ENCODE measurements around the gene RGS17.
"Not testable (repeated sequence)": the region's sequence is repeated elsewhere in the genome, so short reads cannot be mapped to it uniquely, and the experiment has no call there.

RGS17 gene, protein sequence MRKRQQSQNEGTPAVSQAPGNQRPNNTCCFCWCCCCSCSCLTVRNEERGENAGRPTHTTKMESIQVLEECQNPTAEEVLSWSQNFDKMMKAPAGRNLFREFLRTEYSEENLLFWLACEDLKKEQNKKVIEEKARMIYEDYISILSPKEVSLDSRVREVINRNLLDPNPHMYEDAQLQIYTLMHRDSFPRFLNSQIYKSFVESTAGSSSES

DNA sequence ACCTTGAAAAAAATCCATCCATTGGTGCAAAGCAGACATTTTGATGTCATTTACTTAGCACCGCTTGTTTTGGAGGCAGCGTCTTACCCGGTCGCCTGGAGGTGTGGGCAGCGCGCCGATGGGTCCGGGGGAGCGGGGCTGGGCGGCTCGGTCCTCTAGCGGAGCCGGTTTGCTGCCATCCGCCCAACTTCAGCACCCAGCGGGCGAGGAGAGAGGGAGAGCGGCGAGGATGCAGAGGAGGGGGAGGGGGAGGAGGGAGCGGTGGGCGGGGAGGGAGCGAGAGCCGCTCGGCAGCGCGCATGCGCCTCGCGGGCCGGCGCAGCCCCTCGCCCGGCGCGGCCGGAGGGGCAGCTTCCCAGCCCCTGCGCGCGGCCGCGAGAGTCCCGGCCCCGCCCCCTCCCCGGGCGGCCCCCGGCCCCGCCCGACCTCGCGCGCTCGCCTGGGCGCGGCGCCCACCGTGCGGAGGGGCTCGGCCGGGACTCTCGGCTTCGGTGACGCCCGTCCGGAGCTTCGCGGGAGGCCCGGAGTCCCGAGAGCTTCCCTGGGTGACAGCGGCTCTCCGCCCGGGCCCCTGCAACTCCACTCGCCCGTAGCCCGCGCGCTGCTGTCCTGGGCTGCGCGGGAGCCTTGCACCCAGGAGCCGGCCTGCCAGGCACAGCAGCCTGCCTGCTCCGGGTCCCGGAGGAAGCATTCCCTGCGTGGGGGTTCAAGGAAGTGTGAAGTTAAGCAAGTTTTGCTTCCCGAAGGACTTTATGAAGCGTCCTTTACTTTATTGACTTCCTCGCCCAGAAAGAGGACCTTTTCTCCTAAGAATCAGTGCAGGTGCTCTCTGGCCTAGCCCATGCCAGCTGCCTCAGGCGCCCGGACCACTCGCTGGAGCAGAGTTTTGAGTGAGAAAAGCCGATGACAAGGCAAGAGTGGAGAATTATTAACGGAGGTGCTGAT, at the start of gene RGS17:
RGS17 (minus strand) TSS at position 246 of the 945 bp plus-strand sequence. CDS start 87,264 bp downstream, outside the sequence.
- DNase-seq (ENCODE audit: low read depth in 2 of 2) = no peak

DNA sequence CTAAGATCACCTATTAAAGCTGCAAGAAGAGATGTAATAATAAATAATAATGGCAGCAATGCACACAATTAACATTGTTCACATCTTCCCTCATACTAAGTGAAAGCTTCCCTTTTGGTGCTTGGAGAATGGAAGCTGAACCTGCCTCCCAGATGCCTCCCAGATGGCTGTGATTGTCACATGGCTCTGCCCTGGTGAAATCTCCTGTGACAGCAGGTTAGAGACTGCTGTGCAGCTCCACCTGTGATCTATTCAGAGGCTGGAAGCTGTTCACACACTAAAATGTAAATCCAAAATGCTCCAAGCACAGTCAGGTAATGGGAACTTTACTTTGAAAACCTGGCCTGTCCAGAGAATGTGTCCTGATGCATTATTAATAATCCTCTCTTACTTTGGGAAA, 41.7 kb upstream of the RGS17 start:
- no peak for DNase-seq (ENCODE audit: low read depth in 2 of 2)

DNA sequence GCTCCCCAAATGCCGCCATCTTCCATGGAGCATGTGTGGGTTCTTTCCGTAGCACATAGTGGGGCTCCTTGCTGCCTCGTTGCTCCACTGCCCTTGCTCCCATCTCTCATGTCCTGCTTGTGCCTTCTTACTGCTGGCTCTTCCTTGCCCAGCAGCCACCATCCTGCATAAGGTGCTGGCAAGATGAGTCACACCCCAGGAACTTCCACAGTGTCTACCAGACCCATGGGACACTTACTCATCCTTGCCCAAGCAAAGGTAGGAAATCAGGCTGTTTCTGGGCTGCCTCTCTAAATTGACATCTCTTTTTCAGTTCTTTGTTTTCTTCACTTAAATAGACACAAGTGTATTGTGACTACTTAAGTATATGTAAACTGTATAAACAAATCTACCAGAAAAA, 39.4 kb upstream of the RGS17 start:
- no peak for DNase-seq (ENCODE audit: low read depth in 2 of 2)

DNA sequence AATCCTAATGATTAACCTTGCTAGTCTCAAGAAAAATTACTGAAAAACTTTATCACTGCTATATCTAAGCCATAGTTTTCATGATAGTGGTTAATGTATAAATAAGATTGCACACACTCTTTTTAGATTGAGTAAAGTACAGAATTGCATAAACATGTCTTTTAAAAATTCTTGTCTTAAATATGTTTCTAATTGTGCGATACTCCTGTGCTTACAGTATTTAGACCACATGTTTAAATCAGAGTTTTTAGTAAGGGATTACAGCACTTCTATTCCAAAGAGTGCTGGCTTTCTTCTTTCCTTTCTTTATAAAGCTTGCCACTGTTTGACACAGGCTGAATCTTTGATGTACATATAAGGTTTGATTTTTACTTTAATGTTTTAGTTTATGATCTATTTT, 36.8 kb upstream of the RGS17 start:
- DNase-seq (ENCODE audit: low read depth in 2 of 2) = no peak

DNA sequence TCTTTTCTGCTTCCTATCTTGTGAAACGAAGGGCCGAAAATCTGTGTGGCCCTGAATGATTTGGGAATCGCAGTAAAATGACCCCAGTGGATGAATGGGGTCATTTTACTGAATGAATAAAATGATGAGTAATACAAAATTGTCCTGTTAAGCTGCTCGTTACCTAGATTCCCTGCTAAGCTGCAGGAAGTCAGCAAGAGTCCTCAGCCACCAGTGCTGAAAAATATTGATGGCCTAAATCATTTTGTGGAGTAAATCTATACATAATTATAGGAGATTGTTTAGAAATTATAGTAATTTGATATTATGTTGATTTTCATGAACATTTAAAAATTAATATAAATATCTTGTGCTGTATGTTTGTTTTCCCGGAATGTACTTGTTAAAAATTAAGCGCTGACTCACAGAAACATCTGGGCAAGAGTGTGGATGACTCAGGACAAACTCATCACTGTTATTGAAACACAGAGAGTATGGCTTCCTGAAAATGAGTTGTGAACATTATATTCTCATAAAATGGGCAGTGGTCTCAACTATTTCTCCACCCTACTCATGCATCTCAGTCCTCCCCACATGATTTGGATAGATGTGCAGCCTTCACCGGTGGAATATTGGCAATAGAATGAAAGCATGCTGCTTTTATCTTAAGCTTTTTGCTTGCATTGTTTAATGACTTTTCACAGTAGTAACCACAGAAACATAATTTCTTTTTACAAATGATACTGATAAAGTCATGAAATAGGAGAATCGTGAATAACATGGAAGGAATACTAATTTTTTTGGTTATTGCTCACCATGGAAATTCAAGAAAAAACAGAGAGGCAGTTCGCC, 36.2 kb upstream of the RGS17 start:
- DNase-seq (ENCODE audit: low read depth in 2 of 2) = no peak

DNA sequence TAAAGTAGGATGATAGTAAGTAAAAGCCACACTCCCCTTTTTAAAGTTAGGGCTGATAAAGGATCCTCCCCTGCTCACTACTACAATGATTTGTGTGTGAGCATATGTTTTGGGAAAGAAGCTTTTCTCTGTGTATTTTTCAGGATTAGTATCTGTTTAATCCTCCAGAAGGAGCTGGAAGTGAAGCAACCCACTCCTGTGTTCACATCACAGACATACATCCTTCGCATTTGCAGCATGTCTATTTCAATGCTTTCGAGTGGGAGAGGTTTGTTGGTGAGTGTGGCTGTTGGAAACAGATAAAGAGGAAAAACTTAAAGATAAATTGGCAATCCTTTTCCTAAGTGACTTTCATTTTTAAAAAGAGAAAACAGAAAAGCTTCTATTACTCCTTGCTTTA, 31.6 kb upstream of the RGS17 start:
- no peak for DNase-seq (ENCODE audit: low read depth in 2 of 2)

DNA sequence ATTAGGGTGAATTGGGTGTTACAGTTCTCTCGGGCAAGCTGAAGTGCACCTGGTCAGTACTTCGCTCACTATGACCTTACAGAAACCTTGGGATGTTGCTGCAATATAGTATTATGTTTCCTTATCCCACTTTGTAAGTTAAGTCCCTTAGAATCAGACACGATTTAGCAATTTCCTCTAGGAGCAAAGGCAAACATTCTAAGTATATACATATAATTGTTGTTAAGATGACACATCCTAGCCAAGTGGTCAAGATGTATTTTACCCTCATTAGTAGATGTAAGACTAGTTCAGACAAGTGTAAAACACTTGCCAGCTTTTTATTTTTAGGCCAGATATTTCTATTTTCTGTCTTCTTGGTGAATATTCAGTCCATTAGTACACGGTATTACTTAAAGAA, 31.1 kb upstream of the RGS17 start:
- no peak for DNase-seq (ENCODE audit: low read depth in 2 of 2)

DNA sequence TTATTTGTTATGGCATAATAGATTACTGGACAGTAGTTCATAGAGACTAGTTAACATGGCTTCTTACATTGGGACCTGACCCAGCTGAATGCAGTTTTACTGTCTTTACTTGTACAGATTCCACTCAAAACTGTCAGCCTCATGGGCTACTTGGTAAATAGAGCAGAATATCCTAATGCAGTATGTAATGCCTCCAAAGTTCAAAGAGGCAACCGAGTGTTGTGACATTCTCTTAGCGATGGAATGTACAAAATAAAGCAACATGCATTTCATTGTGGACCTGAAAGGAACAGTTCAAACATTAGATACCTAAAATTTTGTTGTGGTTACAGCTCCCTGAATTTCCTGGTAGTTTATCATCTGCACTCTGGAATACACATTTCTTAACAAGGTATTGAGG, 29.1 kb upstream of the RGS17 start:
- DNase-seq (ENCODE audit: low read depth in 2 of 2) = no peak

DNA sequence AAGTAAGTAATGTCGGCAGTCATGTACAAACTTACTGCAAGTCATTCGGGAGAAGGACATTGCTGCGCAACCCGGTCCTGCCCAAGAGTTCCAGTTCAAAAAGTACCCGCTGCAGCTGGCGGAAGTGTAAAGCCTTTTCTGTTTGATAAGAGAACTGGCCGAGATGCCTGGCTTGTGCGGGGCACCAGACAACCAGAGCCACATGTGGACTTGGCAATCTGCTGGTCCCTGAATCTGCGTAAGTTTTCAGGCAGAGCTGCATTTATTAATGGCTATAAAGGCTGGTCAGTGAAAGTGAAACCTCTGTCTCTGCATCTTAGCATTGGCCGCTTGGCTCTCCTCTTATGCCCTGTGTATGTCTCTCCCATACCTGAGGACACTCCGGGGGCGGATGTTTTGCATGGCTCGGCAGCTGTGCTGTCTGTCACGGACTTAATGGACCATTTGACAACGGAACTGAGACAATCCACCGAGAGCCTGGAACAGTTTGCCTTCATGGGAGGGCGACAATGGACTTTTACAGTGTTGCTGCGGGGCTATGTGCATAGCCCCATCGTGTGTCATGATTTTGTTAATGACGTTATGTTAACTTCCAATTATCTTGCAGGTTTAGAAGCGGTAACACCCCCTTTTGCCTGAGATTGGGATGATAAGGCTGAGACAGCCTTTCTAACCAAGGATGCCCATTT, 19.8 kb upstream of the RGS17 start:
- DNase-seq (ENCODE audit: low read depth in 2 of 2) = no peak

DNA sequence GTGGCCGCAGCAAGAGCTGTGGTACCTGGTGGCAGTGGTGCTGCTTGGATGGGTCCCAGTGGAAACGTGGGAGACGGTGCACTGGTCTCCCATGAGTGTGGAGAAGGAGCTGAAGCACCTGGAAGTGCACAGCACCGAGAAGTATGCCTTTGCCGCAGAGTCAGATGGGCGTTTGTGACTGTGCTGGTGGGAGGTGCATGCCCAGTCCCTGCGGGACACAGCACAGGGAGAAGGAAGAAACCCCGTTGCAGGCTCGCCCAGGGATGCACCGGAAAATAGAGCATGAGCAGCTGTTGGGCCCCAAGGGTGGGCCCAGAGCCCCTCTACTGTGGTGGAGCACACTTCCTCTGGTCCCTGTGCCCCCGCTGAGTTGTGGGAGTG, 19.3 kb upstream of the RGS17 start:
- no peak for DNase-seq (ENCODE audit: low read depth in 2 of 2)

DNA sequence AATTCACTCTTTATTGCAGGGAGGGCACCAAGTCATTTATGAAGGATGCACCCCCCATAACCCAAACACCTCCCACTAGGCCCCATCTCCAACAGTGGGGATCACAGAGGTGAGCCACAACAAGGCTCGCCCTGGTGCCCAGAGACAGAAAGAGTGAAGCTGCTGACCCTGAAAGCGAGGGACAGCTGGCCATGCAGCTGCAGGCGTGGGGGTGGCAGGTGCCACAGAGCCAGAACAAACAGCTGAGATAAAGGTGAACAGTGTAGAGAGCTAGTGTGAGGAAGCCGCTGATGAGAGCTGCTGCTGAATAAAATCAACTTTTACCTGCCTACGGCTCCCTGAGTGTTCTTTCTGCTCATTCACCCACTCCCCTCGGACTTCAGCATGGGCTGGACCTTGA, 18.8 kb upstream of the RGS17 start:
- DNase-seq (ENCODE audit: low read depth in 2 of 2) = no peak

DNA sequence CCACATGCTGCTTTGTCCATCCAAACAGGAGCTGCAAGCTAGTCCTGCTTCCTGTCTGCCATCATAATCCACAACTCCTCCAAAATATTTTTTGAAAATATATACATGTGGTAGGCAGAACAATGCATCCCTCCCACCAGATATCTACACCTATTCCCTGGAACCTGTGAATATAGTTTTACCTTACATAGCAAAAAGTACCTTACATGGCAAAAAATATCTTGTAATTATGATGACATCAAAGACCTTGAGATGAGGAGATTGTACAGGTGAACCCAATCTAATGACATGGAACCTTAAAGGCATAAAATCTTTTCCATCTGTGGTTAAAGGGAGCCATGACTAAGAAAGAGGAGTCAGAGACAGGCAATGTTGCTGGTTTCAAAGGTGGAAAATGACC, 15.3 kb upstream of the RGS17 start:
- no peak for DNase-seq (ENCODE audit: low read depth in 2 of 2)

DNA sequence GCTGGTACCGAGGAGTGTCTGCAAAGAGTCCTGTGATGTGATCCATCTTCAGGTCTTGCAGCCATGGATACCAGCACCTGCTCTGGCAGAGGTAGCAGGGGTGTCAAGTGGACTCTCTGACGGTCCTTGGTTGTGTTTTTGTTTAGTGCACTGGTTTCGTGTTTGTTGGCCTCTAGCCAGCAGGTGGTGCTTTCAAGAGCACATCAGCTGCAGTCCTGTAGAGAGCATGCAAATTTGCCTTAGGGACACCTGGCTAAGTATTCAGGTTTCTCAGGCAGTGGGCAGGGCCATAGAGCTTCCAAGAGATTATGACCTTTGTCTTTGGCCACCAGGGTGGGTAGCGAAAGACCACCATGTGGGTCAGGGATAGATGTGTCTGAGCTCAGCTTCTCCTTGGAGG, 14.5 kb upstream of the RGS17 start:
- DNase-seq (ENCODE audit: low read depth in 2 of 2) = no peak

DNA sequence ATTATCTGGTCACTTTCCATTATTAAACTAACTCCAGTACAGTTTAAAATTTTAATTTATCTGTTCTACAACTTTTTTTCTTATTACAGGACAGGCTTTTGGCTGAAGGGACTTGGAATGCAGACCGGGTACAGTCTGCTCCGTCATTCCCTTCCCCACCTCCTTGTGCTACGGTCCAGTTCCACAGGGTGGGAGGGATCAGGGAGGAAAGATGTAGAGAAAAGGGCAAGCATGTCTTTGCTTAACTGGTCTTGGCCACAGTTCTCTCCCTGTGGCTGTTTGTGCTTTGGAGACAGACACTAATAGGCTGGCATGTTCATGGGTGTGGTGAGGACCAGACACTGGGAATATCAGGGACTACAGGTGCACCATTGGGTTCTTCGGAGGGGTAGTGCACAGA, 12.1 kb upstream of the RGS17 start:
- no peak for DNase-seq (ENCODE audit: low read depth in 2 of 2)

DNA sequence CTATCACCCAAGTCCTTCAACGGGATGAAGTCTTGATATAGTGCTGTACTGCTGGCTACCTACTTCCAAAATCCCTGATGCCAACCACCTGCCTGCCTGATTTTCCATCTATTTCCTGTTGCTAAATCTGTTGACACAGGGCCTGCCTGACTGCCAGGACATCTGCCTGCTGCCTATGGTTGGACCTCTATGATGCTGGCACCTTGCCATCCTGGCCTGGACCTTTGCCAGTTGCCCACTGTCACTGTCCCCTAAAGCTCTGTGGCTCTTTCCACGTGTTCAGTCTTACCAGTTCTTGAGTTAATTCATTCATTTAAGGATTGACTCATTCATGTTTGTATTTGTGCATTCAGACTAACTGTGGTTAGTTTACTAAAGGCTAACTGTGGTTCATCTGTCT, 9.2 kb upstream of the RGS17 start:
- no peak for DNase-seq (ENCODE audit: low read depth in 2 of 2)

DNA sequence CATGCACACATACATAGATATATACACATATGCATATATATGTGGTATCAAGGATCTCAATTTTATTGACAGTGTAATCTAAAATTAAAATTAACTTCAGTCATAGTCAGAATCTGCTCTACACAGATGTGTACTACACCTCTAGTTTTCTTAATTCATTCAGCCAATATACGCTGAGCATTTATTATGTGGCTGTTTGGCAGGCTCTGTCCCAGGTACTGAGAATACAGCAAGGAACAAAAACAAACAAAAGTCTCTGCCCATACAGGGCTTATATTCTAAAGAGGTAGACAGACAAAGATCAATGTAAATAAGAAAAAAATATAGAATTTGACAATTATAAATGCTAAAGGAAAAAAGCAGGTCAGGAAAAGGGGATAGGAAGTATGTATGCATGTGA, 7.8 kb upstream of the RGS17 start:
- DNase-seq (ENCODE audit: low read depth in 2 of 2) = no peak

DNA sequence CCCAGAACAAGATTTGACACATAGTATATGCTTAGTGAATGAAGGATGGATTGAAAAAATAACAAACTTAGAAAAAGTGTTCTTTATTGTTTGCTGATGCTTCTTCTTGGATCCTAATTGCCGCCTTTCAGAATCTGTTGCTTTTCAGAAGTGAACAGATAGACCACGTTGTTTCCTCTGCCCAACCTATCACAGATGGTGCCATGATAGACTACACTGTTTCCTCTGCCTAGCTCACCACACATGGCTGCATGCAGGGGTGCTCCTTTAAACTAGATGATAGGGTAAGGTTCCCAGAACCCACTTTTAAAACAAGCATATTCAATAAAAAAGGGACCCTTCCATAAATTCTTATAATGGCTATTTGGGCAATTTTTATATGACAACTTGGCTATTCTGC, 4.6 kb upstream of the RGS17 start:
- DNase-seq (ENCODE audit: low read depth in 2 of 2) = no peak

DNA sequence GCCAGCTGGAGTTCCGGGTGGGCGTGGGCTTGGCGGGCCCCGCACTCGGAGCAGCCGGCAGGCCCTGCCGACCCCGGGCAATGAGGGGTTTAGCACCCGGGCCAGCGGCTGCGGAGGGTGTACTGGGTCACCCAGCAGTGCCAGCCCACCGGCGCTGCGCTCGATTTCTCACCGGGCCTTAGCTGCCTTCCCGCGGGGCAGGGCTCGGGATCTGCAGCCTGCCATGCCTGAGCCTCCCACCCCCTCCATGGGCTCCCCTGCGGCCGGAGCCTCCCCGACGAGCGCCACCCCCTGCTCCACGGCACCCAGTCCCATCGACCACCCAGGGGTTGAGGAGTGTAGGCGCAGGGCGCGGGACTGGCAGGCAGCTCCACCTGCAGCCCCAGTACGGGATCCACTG, 2.6 kb upstream of the RGS17 start:
- not testable (repeated sequence) for DNase-seq (ENCODE audit: low read depth in 2 of 2)

DNA sequence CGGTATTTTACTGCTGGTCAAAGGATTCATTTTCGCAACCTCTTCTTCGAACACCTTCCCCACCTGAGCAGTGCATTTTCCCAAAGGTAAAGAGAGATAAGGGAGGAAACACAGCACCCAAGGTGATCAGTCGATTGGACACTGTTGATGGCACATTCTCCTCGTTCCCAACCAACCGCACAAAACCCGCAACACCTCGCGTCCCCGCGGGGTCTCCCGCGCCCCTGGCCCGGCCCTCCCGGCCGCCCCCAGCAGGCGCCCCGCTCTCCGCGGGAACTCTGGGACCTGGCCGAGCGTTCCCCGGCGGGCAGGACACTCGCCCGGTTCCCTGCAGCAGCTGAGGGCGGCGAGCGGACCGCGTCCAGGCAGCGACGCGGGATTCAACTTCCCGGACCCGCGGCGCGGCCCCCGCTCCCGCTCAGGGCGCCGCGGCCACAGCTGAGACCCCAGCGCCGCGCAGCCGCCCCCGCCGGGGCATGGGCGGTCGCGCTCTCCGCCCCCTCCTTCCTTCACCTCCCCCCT, 506 bp downstream of the RGS17 start:
- no peak for DNase-seq (ENCODE audit: low read depth in 2 of 2)

DNA sequence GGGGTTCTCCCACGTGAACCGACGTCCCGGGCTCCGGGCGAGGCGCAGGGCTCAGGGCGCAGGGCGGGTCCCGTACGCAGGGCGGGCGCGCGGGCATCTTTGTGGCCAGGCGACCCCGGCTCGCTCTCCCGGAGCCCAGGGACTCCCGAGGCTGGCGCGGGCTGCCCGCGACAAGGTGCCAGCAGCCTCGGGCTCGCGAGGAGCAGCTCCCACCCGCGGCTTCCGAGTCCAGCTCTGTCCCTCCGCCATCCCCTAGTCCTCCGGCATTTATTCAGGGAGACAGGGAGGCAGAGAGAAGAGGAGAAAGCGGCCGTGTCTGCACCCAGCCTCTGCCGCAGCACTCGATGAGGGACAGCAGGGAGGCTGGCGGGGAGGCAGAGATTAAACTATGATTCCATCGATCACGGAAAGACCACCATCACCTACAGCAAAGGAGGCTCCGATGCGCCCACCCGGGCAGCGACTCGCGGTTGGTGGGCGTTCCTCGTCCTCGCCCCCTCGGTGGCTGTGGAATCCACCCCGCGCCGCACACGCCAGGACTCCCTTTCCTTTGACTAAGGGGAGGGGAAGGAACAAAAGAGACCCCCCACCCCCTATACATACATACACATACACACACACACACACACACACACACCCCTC, 1.1 kb downstream of the RGS17 start:
- no peak for DNase-seq (ENCODE audit: low read depth in 2 of 2)

DNA sequence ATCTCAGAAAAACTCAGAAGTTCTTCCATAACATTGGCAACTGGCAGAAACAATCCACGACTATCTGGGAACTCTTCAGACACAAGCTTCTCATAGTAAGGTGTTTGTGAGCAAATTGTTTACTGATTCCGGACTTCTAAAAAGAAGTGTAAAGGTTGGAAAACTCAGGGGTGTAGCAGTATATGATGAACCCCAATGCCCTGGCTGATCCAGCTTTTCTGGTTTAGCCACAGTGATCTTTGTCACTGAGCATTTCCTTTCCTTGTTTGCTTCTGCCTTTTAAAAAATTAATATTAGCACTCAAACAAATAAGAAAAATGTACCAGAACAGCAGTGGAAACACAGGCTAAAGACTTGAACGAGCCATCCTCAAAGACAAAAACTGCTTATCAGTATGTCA, 4.9 kb downstream of the RGS17 start:
- DNase-seq (ENCODE audit: low read depth in 2 of 2) = no peak
